Gastrocnemius medialis (tissue), 4 donors: ENCODE results near the gene LRP1. TPM values are rescaled to one million over a fixed set of nuclear protein-coding genes. Genes with fewer than 3 reads are reported as not detected.

Source experiments
- ATAC-seq, 2 donors: fragments of 150-250 bp; one replicate each; pipeline ENCODE4 v1.9.1; 2016
- DNase-seq, 2 donors: peaks; one replicate each; pipeline ENCODE4 v3.0.0-alpha.2; 2019
- H3K27ac ChIP-seq, 4 donors: fragments of 200-600 bp; sonication (generic); 1 replicate in 1 of 4; 2 replicates in 3 of 4; pipeline ENCODE4 v1.5.1; 2016 to 2018; ENCODE audit warnings: mild to moderate bottlenecking in 2 of 4, moderate library complexity in 1 of 4
- H3K27me3 ChIP-seq, 3 donors: fragments of 200-600 bp; sonication (generic) in 2 of 3; 1 replicate in 1 of 3; 2 replicates in 2 of 3; pipeline versions ENCODE4 v1.5.1 to v1.6.0; 2016 to 2019; ENCODE audit warnings: mild to moderate bottlenecking in 1 of 3, moderate library complexity in 1 of 3
- H3K36me3 ChIP-seq, 2 donors: fragments of 200-600 bp; sonication (generic) in 1 of 2; one replicate each; pipeline ENCODE4 v1.5.1; 2017 to 2018
- H3K4me1 ChIP-seq, 2 donors: fragments of 200-600 bp; sonication (generic) in 1 of 2; one replicate each; pipeline ENCODE4 v1.5.1; 2016 to 2017; ENCODE audit warnings: mild to moderate bottlenecking in 2 of 2
- H3K4me3 ChIP-seq, 4 donors: fragments of 200-600 bp; sonication (generic) in 3 of 4; 1 replicate in 1 of 4; 2 replicates in 3 of 4; pipeline ENCODE4 v1.5.1; 2016 to 2019; ENCODE audit warnings: mild to moderate bottlenecking in 2 of 4
- H3K9me3 ChIP-seq, 3 donors: fragments of 200-600 bp; sonication (generic) in 2 of 3; 1 replicate in 1 of 3; 2 replicates in 2 of 3; pipeline ENCODE4 v1.5.1; 2016 to 2019
- POLR2A ChIP-seq, 2 donors: fragments of 450-650 bp; IDR thresholded peaks; one replicate each; pipeline ENCODE4 v1.6.1; 2017; ENCODE audit warnings: antibody characterized with exemption in 2 of 2, mild to moderate bottlenecking in 2 of 2, moderate library complexity in 2 of 2
- in situ Hi-C, 4 donors: fragments of 200-750 bp; cut with MboI; loops; one replicate each; pipeline versions ENCODE4 v1.15.0 to v1.8.0; 2017; ENCODE audit warnings: low sequenced_read_pairs in 4 of 4
- intact Hi-C: fragments of 100-400 bp; cut with DNase I; formaldehyde crosslinking; loops from one replicate; pipeline ENCODE4 v1.15.1; 2023; ENCODE audit warnings: low total_unique reads
- total RNA-seq, 4 donors: library from RNA; depleted of rRNA; stranded (reverse); fragments of >200 nt; gene quantifications; one replicate each; pipeline versions ENCODE4 v1.1.0 to v1.2.3, GENCODE V29; 2016
- TF ChIP-seq, protein P1 (sequence below), 5 experiments: fragments of 450-650 bp in 3 of 5; fragments of 200-600 bp in 2 of 5; sonication (generic) in 2 of 5; IDR thresholded peaks in 4 of 5; conservative IDR thresholded peaks in 1 of 5; 1 replicate in 4 of 5; 2 replicates in 1 of 5; pipeline ENCODE4 v1.5.1; 2016 to 2019; ENCODE audit warnings: antibody characterized with exemption in 5 of 5, mild to moderate bottlenecking in 3 of 5, moderate library complexity in 3 of 5

The LRP1 gene
- total RNA-seq, 4 donors from 2014 or later = 26.1 to 53.5 (median 49.8) TPM

DNA sequence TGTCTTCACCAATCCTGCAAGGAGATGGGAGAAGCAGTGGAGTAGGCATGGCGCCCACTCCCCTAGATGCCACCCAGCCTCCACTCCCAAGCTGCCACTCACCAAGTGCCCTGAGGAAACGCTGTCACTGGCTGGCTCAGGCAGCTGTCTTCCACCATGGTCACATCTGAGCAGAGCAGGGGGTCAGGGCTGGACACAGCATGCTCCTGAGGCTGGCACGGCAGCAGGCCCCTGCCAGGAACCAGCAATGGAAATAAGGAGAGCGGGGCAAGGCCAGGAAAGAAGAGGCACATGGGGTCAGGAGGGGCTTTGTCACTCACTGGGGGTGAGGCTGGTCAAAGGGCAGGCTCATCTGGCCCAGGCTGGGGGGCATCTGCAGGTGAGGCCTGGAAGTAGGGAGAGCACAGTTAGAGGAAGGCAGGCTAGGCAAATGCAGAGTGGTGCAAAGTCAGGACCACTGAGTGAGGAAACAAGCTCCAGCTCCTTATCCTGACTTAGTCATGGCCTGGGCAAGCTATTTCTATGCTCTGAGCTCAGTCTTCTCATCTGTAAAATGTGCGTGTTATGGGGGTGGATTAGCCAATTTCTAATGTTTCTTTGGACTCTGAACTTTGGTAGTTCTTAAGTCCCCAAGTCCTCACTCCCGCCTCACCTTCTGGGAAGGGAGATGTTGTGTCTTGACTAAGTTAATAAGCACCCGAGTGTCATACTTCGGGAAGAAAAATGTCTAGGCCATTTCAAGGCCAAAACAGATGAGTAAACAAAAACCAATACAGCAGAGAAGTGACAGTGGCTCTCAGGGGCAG, 31.3 kb upstream of the LRP1 start:
- H3K36me3 ChIP-seq = peaks cover 0 to 4% of the 10 kb centered on the region in 2 donors
- H3K27me3 ChIP-seq = no peaks in the 10 kb centered on the region
- peaks cover 0 to 9% of the 10 kb centered on the region in 2 donors for H3K4me1 ChIP-seq
- H3K27ac ChIP-seq = no peak overlapping the region
- intact Hi-C loops (no loop called here), in situ Hi-C loops (no loop called here)
- TF ChIP-seq POLR2A (IDR thresholded peaks at IDR 0.05) = no peak
- TF ChIP-seq, protein P1, sequence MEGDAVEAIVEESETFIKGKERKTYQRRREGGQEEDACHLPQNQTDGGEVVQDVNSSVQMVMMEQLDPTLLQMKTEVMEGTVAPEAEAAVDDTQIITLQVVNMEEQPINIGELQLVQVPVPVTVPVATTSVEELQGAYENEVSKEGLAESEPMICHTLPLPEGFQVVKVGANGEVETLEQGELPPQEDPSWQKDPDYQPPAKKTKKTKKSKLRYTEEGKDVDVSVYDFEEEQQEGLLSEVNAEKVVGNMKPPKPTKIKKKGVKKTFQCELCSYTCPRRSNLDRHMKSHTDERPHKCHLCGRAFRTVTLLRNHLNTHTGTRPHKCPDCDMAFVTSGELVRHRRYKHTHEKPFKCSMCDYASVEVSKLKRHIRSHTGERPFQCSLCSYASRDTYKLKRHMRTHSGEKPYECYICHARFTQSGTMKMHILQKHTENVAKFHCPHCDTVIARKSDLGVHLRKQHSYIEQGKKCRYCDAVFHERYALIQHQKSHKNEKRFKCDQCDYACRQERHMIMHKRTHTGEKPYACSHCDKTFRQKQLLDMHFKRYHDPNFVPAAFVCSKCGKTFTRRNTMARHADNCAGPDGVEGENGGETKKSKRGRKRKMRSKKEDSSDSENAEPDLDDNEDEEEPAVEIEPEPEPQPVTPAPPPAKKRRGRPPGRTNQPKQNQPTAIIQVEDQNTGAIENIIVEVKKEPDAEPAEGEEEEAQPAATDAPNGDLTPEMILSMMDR (IDR thresholded peaks at IDR 0.05 in 4 of 5, conservative IDR thresholded peaks at IDR 0.05 in 1 of 5) = no peak
- no peak overlapping the region for H3K4me3 ChIP-seq
- ATAC-seq (no peak), DNase-seq (no peak)
- no peaks in the 10 kb centered on the region for H3K9me3 ChIP-seq

DNA sequence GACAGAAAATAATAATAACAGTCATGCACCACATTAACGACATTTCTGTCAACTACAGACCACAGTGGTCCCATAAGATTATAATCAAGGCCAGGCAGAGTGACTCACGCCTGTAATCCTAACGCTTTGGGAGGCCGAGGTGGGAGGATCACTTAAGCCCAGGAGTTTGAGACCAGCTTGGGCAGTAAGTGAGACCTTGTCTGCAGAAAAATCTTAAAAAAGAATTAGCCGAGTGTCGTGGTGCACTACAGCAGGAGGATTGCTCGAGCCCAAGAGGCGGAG, 30.8 kb upstream of the LRP1 start:
- Histone ChIP-seq H3K4me1 (peaks cover 0 to 9% of the 10 kb centered on the region in 2 donors), H3K4me3 (no peak overlapping the region), H3K27ac (no peak overlapping the region), H3K36me3 (peaks cover 0 to 4% of the 10 kb centered on the region in 2 donors), H3K27me3 (no peaks in the 10 kb centered on the region), H3K9me3 (no peaks in the 10 kb centered on the region)
- no peak for DNase-seq
- TF ChIP-seq, protein P1 (IDR thresholded peaks at IDR 0.05 in 4 of 5, conservative IDR thresholded peaks at IDR 0.05 in 1 of 5) = no peak
- no peak for TF ChIP-seq POLR2A (IDR thresholded peaks at IDR 0.05)
- intact Hi-C loops = no loop called here
- no peak for ATAC-seq
- in situ Hi-C loops = no loop called here

DNA sequence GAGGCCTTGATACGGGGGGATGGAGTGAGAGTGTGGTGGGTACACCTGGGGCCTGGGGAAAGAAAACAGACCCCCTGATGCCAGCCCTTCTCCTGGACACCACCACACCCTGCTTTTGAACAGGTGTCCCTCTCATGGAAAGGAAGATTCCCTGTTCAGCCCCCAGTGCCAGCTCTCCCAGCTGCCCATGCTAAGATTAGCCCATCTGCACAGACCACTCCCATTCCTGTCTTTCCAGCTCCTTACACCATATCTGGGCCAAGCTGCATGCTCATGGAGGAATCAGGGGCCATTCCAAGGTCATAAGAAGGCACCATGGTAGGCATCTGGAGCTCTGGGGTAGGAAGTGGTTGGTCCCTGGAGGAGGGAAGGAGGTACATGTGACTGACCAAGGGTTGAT, 29.7 kb upstream of the LRP1 start:
- Histone ChIP-seq H3K27ac (no peak overlapping the region), H3K9me3 (no peaks in the 10 kb centered on the region), H3K4me3 (no peak overlapping the region), H3K4me1 (peaks cover 0 to 7% of the 10 kb centered on the region in 2 donors), H3K36me3 (peaks cover 0 to 4% of the 10 kb centered on the region in 2 donors), H3K27me3 (no peaks in the 10 kb centered on the region)
- intact Hi-C loops = no loop called here
- ATAC-seq (no peak), DNase-seq (no peak)
- TF ChIP-seq, protein P1 (IDR thresholded peaks at IDR 0.05 in 4 of 5, conservative IDR thresholded peaks at IDR 0.05 in 1 of 5) = no peak
- no peak for TF ChIP-seq POLR2A (IDR thresholded peaks at IDR 0.05)
- in situ Hi-C loops = no loop called here

DNA sequence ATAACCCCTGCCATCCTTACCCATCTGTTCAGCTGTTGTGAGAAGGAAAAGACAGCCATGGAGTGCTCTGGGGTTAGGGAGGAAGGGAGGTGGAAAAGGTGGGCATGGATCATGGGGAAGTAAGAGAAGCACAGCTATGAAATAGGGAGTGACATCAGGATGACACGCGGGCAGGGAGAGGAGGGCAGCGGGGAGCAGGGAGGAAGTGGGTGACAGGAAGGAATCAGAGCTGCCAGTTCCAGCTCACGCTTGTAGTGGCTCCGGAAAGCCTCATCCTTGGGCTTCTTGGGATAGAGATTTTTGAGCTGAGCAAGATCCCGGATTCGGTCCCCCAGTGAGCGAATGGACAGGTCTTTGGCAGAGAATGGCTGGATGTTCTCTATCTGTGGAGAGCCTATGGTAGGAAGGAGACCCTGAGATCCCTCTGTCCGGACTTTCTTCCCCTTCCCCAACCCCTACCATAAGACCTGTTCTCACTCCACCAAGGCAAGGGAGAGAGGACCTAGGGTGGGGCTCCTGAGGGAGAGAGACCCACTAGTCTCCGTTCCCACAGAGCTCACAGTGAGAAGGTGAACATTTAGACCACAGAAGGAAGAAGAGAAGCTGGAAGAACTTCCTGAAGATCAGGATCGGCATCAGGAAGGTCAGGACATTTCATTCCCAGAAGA, 29.1 kb upstream of the LRP1 start:
- H3K4me3 ChIP-seq = no peak overlapping the region
- H3K4me1 ChIP-seq = peaks cover 0 to 4% of the 10 kb centered on the region in 2 donors
- H3K36me3 ChIP-seq = peaks cover 0 to 4% of the 10 kb centered on the region in 2 donors
- intact Hi-C loops = no loop called here
- ATAC-seq (no peak), DNase-seq (no peak)
- in situ Hi-C loops = no loop called here
- H3K27ac ChIP-seq = no peak overlapping the region
- H3K27me3 ChIP-seq = no peaks in the 10 kb centered on the region
- H3K9me3 ChIP-seq = no peaks in the 10 kb centered on the region
- TF ChIP-seq, protein P1 (IDR thresholded peaks at IDR 0.05 in 4 of 5, conservative IDR thresholded peaks at IDR 0.05 in 1 of 5) = no peak
- TF ChIP-seq POLR2A (IDR thresholded peaks at IDR 0.05) = no peak
